Measurements from ENCODE around the gene FXYD6. TPM values are rescaled to one million over a fixed set of nuclear protein-coding genes. Genes with fewer than 3 reads are reported as not detected.

Gene FXYD6
- total RNA-seq, 2 donors from 2014 or later, result 16.8 to 23.9 TPM

DNA sequence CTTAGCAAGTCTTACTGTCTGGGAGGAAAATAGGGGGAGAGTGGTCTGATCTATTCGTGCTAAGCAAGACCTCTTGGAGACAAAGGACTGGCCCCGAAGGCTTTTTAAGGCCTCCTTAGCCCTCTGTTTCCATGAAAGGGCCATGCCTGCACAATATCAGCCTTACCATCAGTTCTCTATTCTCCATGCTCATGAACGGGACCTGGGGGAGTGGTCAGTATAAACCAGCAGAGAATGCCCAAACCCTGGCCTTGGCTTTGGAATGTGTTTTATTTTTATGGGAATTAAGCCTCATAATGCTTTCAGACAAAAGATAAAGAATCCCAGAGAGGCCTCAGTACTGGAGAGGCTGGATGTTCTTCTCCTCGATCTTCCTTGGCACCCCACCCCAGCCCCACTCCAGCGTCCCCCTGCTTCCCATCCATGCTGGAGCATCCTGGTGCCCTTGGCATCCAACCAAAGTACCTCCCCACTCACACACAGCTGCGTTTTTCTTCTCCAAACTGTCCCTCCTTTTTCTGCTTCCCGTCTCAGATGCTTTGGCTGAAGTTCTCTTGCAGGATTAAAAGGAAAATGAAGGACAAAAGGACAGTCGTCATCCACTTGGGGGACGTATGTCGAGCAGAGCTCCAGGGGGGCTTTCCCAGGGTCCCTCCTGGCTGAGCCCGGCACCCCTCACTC, 18.6 kb downstream of the FXYD6 start:
- ATAC-seq (no peak), DNase-seq (no peak)
- Histone ChIP-seq H3K4me3 (no peak overlapping the region), H3K9me3 (no peaks in the 10 kb centered on the region), H3K27me3 (no peaks in the 10 kb centered on the region), H3K4me1 (peaks cover 4% of the 10 kb centered on the region), H3K36me3 (replicated peaks in 1 of 2; ENCODE audit: insufficient read depth in 1 of 2, low read depth in 2 of 2) (no peaks in the 10 kb centered on the region), H3K27ac (no peak overlapping the region)
- 57 to 67% methylated on average over 11 of the region's 11 CpGs for WGBS, 2 donors
- TF ChIP-seq, protein P1, sequence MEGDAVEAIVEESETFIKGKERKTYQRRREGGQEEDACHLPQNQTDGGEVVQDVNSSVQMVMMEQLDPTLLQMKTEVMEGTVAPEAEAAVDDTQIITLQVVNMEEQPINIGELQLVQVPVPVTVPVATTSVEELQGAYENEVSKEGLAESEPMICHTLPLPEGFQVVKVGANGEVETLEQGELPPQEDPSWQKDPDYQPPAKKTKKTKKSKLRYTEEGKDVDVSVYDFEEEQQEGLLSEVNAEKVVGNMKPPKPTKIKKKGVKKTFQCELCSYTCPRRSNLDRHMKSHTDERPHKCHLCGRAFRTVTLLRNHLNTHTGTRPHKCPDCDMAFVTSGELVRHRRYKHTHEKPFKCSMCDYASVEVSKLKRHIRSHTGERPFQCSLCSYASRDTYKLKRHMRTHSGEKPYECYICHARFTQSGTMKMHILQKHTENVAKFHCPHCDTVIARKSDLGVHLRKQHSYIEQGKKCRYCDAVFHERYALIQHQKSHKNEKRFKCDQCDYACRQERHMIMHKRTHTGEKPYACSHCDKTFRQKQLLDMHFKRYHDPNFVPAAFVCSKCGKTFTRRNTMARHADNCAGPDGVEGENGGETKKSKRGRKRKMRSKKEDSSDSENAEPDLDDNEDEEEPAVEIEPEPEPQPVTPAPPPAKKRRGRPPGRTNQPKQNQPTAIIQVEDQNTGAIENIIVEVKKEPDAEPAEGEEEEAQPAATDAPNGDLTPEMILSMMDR (IDR thresholded peaks at IDR 0.05), result no peak
- TF ChIP-seq POLR2A (IDR thresholded peaks at IDR 0.05), result no peak
- intact Hi-C loops (cut with DNase I), result no loop called here

DNA sequence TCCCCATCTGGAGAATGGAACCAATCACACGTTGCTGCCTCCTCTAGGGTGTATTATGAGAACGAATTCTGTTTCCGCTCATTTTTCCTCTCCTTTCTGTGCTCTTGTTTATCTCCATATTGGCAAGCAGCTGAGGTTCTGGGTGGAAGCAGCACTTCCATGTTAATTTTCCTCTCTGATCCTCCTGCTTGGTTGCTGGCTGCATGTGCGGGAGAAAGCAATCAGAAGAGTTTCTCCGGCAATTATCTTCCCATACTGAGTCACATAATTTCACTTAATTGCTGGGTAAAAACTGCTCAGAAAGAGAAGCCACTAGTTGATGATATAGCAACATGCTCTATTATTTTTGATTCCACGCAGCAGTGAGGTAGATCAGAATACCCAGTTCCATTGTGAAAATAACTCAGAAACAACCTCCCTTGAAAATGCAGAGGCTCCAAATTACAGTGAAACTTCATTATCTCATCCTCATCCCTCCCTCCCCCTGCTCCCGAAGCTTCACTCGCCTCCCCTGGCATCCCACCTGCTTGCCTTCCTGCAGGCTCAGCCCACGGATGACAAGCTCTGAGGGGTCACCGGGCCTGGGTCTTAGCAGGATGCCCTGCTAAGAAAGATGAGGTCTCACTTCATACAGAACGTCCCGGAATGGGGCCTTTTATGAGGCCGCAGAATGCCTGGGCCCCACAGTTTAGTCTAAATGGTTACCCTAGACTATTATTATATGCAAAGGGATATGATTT, 20.4 kb downstream of the FXYD6 start:
- WGBS, 2 donors, result 76 to 79% methylated on average over 13 of the region's 13 CpGs
- Histone ChIP-seq H3K9me3 (no peaks in the 10 kb centered on the region), H3K4me3 (no peak overlapping the region), H3K4me1 (peaks cover 4% of the 10 kb centered on the region), H3K27me3 (no peaks in the 10 kb centered on the region), H3K36me3 (replicated peaks in 1 of 2; ENCODE audit: insufficient read depth in 1 of 2, low read depth in 2 of 2) (no peaks in the 10 kb centered on the region), H3K27ac (no peak overlapping the region)
- TF ChIP-seq, protein P1 (IDR thresholded peaks at IDR 0.05), result no peak
- no peak for TF ChIP-seq POLR2A (IDR thresholded peaks at IDR 0.05)
- intact Hi-C loops (cut with DNase I), result no loop called here
- DNase-seq, result no peak
- no peak for ATAC-seq

DNA sequence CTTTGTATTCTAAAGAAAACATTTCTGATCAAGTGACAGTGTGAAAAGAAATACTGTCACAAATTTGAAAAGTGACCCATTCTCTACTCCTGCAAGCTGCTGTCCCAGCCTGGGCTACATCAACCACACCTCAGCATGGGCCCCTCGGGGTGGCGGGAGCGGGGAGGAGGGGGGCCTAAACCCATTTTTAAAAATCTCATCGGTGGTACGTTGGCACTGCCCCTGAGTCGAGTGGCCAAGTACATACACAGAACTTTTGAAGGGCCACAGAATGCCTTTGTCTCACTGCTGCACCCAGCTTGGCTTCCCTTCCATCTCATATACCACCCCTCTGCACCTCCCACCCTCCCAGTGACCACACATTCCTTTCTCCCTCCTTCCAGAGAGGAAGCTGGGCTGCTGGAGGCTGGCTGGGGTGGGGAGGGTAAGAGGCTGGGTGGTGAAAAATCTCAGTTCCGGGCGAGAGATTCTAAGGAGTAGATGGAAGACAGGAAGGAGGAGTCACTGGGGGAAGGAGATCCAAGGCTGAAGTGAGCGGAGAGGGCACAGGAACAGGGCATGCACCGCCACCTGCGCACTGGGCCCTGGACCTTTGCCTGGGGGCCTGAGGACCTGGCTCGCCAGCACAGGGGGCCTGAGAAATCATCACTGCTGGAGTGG, 21.1 kb downstream of the FXYD6 start:
- Histone ChIP-seq H3K4me1 (no peaks in the 10 kb centered on the region), H3K27ac (no peak overlapping the region), H3K9me3 (no peaks in the 10 kb centered on the region), H3K4me3 (no peak overlapping the region), H3K27me3 (no peaks in the 10 kb centered on the region), H3K36me3 (replicated peaks in 1 of 2; ENCODE audit: insufficient read depth in 1 of 2, low read depth in 2 of 2) (no peaks in the 10 kb centered on the region)
- DNase-seq, result no peak
- TF ChIP-seq POLR2A (IDR thresholded peaks at IDR 0.05), result no peak
- TF ChIP-seq, protein P1 (IDR thresholded peaks at IDR 0.05), result no peak
- WGBS, 2 donors, result 71% methylated on average over 12 of the region's 12 CpGs
- intact Hi-C loops (cut with DNase I), result no loop called here
- no peak for ATAC-seq

- no peak overlapping the region for H3K4me3 ChIP-seq
- no peaks in the 10 kb centered on the region for H3K36me3 ChIP-seq (replicated peaks in 1 of 2; ENCODE audit: insufficient read depth in 1 of 2, low read depth in 2 of 2)
- ATAC-seq (no peak), DNase-seq (no peak)
- 60 to 61% methylated on average over 3 of the region's 3 CpGs for WGBS, 2 donors
- H3K27me3 ChIP-seq, result no peaks in the 10 kb centered on the region
- H3K9me3 ChIP-seq, result no peaks in the 10 kb centered on the region
- no peak overlapping the region for H3K27ac ChIP-seq
- H3K4me1 ChIP-seq, result no peaks in the 10 kb centered on the region
- TF ChIP-seq, protein P1 (IDR thresholded peaks at IDR 0.05), result no peak
- TF ChIP-seq POLR2A (IDR thresholded peaks at IDR 0.05), result no peak
- intact Hi-C loops (cut with DNase I), result no loop called here
These were observed 24.1 kb downstream of the FXYD6 start for GRCh38 chr11:117852309-117852708.
